IPS-18a (cell line): Measurements from ENCODE around the gene KCNRG.
A peak's percentile ranks its signal among the peaks of the same experiment; 100 is the strongest.

Experiments
- H3K27ac ChIP-seq: one replicate; pipeline ENCODE4 v1.5.1; 2013; ENCODE audit warnings: low read length
- H3K27me3 ChIP-seq: one replicate; pipeline ENCODE4 v1.6.1; 2013; ENCODE audit warnings: mild to moderate bottlenecking, low read length; ENCODE audit not compliant: control insufficient read depth, insufficient read depth
- H3K36me3 ChIP-seq: one replicate; pipeline ENCODE4 v1.6.1; 2013; ENCODE audit warnings: low read depth, low read length; ENCODE audit not compliant: control insufficient read depth
- H3K4me1 ChIP-seq: one replicate; pipeline ENCODE4 v1.6.1; 2013; ENCODE audit warnings: low read depth, low read length; ENCODE audit not compliant: control insufficient read depth
- H3K4me3 ChIP-seq: one replicate; pipeline ENCODE4 v1.5.1; 2013; ENCODE audit warnings: low read length
- H3K9ac ChIP-seq: one replicate; pipeline ENCODE4 v1.6.1; 2013; ENCODE audit warnings: mild to moderate bottlenecking, low read length, moderate library complexity
- H3K9me3 ChIP-seq: one replicate; pipeline ENCODE4 v1.6.1; 2013; ENCODE audit warnings: low read depth, low read length; ENCODE audit not compliant: control insufficient read depth

Gene KCNRG

GRCh38 chr13:50015750-50016149, 506 bp downstream of the KCNRG start:
- peaks cover 23% of the 10 kb centered on the region for H3K36me3 ChIP-seq
- H3K4me3 ChIP-seq, result peak overlapping the region; percentile 22
- H3K27ac ChIP-seq, result peak overlapping the region; percentile 41
- no peak overlapping the region for H3K9ac ChIP-seq
- H3K9me3 ChIP-seq, result no peaks in the 10 kb centered on the region
- peaks cover 21% of the 10 kb centered on the region for H3K4me1 ChIP-seq
- no peaks in the 10 kb centered on the region for H3K27me3 ChIP-seq

- Histone ChIP-seq H3K4me1 (peaks cover 21% of the 10 kb centered on the region), H3K9ac (no peak overlapping the region), H3K27ac (no peak overlapping the region), H3K9me3 (no peaks in the 10 kb centered on the region), H3K27me3 (no peaks in the 10 kb centered on the region), H3K4me3 (no peak overlapping the region), H3K36me3 (peaks cover 18% of the 10 kb centered on the region)
These were observed 1.2 kb downstream of the KCNRG start for GRCh38 chr13:50016444-50016843.

GRCh38 chr13:50017819-50018218, 2.6 kb downstream of the KCNRG start:
- Histone ChIP-seq H3K4me1 (peaks cover 21% of the 10 kb centered on the region), H3K36me3 (peaks cover 5% of the 10 kb centered on the region), H3K27me3 (no peaks in the 10 kb centered on the region), H3K4me3 (no peak overlapping the region), H3K9me3 (no peaks in the 10 kb centered on the region), H3K9ac (no peak overlapping the region), H3K27ac (no peak overlapping the region)

- H3K36me3 ChIP-seq, result no peaks in the 10 kb centered on the region
These were observed 10.2 kb downstream of the KCNRG start for GRCh38 chr13:50025436-50025835.

GRCh38 chr13:50026788-50027473, 11.7 kb downstream of the KCNRG start:
- Histone ChIP-seq H3K27me3 (no peaks in the 10 kb centered on the region), H3K9me3 (no peaks in the 10 kb centered on the region), H3K36me3 (no peaks in the 10 kb centered on the region), H3K9ac (no peak overlapping the region), H3K27ac (no peak overlapping the region), H3K4me3 (no peak overlapping the region), H3K4me1 (no peaks in the 10 kb centered on the region)

More at GRCh38 chr13:50025436-50025835, 10.2 kb downstream of the KCNRG start:
- Histone ChIP-seq H3K9me3 (no peaks in the 10 kb centered on the region), H3K4me3 (no peak overlapping the region), H3K4me1 (no peaks in the 10 kb centered on the region), H3K27ac (no peak overlapping the region), H3K9ac (no peak overlapping the region), H3K27me3 (no peaks in the 10 kb centered on the region)

GRCh38 chr13:50030315-50030714, 15.1 kb downstream of the KCNRG start:
- no peaks in the 10 kb centered on the region for H3K27me3 ChIP-seq
- H3K9ac ChIP-seq, result no peak overlapping the region
- no peak overlapping the region for H3K27ac ChIP-seq
- no peaks in the 10 kb centered on the region for H3K9me3 ChIP-seq
- no peaks in the 10 kb centered on the region for H3K4me1 ChIP-seq
- H3K36me3 ChIP-seq, result no peaks in the 10 kb centered on the region
- no peak overlapping the region for H3K4me3 ChIP-seq

GRCh38 chr13:50033725-50034124, 18.5 kb downstream of the KCNRG start:
- H3K4me3 ChIP-seq, result no peak overlapping the region
- no peak overlapping the region for H3K27ac ChIP-seq
- no peaks in the 10 kb centered on the region for H3K4me1 ChIP-seq
- H3K9ac ChIP-seq, result no peak overlapping the region
- no peaks in the 10 kb centered on the region for H3K36me3 ChIP-seq
- H3K27me3 ChIP-seq, result no peaks in the 10 kb centered on the region
- H3K9me3 ChIP-seq, result no peaks in the 10 kb centered on the region

- H3K9ac ChIP-seq, result no peak overlapping the region
- H3K4me1 ChIP-seq, result no peaks in the 10 kb centered on the region
- H3K36me3 ChIP-seq, result no peaks in the 10 kb centered on the region
- no peaks in the 10 kb centered on the region for H3K9me3 ChIP-seq
- no peaks in the 10 kb centered on the region for H3K27me3 ChIP-seq
- H3K4me3 ChIP-seq, result no peak overlapping the region
- H3K27ac ChIP-seq, result no peak overlapping the region
These were observed 22.5 kb downstream of the KCNRG start for GRCh38 chr13:50037788-50038187.

GRCh38 chr13:50038266-50038665, 23.0 kb downstream of the KCNRG start:
- H3K4me3 ChIP-seq, result no peak overlapping the region
- H3K27ac ChIP-seq, result no peak overlapping the region
- no peaks in the 10 kb centered on the region for H3K4me1 ChIP-seq
- H3K9ac ChIP-seq, result no peak overlapping the region
- H3K36me3 ChIP-seq, result no peaks in the 10 kb centered on the region
- no peaks in the 10 kb centered on the region for H3K9me3 ChIP-seq
- no peaks in the 10 kb centered on the region for H3K27me3 ChIP-seq

- no peaks in the 10 kb centered on the region for H3K36me3 ChIP-seq
- no peaks in the 10 kb centered on the region for H3K4me1 ChIP-seq
- no peak overlapping the region for H3K27ac ChIP-seq
- H3K4me3 ChIP-seq, result no peak overlapping the region
- H3K9me3 ChIP-seq, result no peaks in the 10 kb centered on the region
- H3K9ac ChIP-seq, result no peak overlapping the region
- no peaks in the 10 kb centered on the region for H3K27me3 ChIP-seq
These were observed 37.2 kb downstream of the KCNRG start for GRCh38 chr13:50052478-50052877.

GRCh38 chr13:50053844-50054243, 38.6 kb downstream of the KCNRG start:
- Histone ChIP-seq H3K9ac (no peak overlapping the region), H3K27me3 (no peaks in the 10 kb centered on the region), H3K27ac (no peak overlapping the region), H3K4me3 (no peak overlapping the region), H3K36me3 (no peaks in the 10 kb centered on the region), H3K9me3 (no peaks in the 10 kb centered on the region), H3K4me1 (no peaks in the 10 kb centered on the region)

- Histone ChIP-seq H3K9ac (no peak overlapping the region), H3K9me3 (no peaks in the 10 kb centered on the region), H3K36me3 (no peaks in the 10 kb centered on the region), H3K4me3 (no peak overlapping the region), H3K27ac (no peak overlapping the region), H3K4me1 (no peaks in the 10 kb centered on the region), H3K27me3 (no peaks in the 10 kb centered on the region)
These were observed 40.2 kb downstream of the KCNRG start for GRCh38 chr13:50055454-50055853.
